NCI-H2107 treated with DMSO at 0.1 percent for 48 hours (cell line): Measurements from ENCODE around the gene MYCBPAP.
A peak's percentile ranks its signal among the peaks of the same experiment; 100 is the strongest.

Experiments used
- DNase-seq: peaks from one replicate; lab custom pipeline; 2025; ENCODE audit not compliant: unreplicated experiment; lab: John Stamatoyannopoulos, UW

MYCBPAP gene

GRCh38 chr17:50568659-50569058 lies 60.4 kb downstream of the MYCBPAP start:
- no peak for DNase-seq

GRCh38 chr17:50569592-50569991 lies 61.4 kb downstream of the MYCBPAP start:
- no peak for DNase-seq

- DNase-seq = no peak
Measured at GRCh38 chr17:50570032-50570431, 61.8 kb downstream of the MYCBPAP start.

GRCh38 chr17:50570528-50570927 lies 62.3 kb downstream of the MYCBPAP start:
- no peak for DNase-seq

- DNase-seq = no peak
Measured at GRCh38 chr17:50571681-50572080, 63.4 kb downstream of the MYCBPAP start.

- no peak for DNase-seq
Measured at GRCh38 chr17:50572541-50572940, 64.3 kb downstream of the MYCBPAP start.

GRCh38 chr17:50573866-50574611 lies 65.8 kb downstream of the MYCBPAP start:
- no peak for DNase-seq

GRCh38 chr17:50575581-50576210 lies 67.5 kb downstream of the MYCBPAP start:
- peak; percentile 24 for DNase-seq

GRCh38 chr17:50576864-50577263 lies 68.6 kb downstream of the MYCBPAP start:
- no peak for DNase-seq

GRCh38 chr17:50577451-50577954 lies 69.3 kb downstream of the MYCBPAP start:
- no peak for DNase-seq

GRCh38 chr17:50578173-50578572 lies 69.9 kb downstream of the MYCBPAP start:
- no peak for DNase-seq

- no peak for DNase-seq
Measured at GRCh38 chr17:50579399-50579798, 71.2 kb downstream of the MYCBPAP start.

GRCh38 chr17:50580646-50581045 lies 72.4 kb downstream of the MYCBPAP start:
- no peak for DNase-seq
